GM12891 (cell line): ENCODE results near the gene SUSD5.

Experiments
- PAX5 ChIP-seq: IDR thresholded peaks from 2 replicates; pipeline ENCODE4 v1.6.1; 2011; ENCODE audit warnings: low read length, moderate library complexity, mild to moderate bottlenecking; ENCODE audit not compliant: insufficient read depth, severe bottlenecking
- POLR2A ChIP-seq: IDR thresholded peaks from 2 replicates; pipeline ENCODE4 v1.6.1; 2011; ENCODE audit warnings: low read depth, low read length, control low read depth
- POLR2AphosphoS5 ChIP-seq: IDR thresholded peaks from 2 replicates; pipeline ENCODE4 v1.6.1; 2011; ENCODE audit warnings: low read depth, low read length, control low read depth
- SPI1 ChIP-seq: IDR thresholded peaks from 2 replicates; pipeline ENCODE4 v1.6.1; 2011; ENCODE audit warnings: low read depth, low read length, control low read depth
- TAF1 ChIP-seq: IDR thresholded peaks from 2 replicates; pipeline ENCODE4 v1.6.1; 2011; ENCODE audit warnings: low read depth, low read length, control low read depth

GRCh38 chr3:33229947-33230346 lies 11.3 kb upstream of the SUSD5 start:
- TF ChIP-seq SPI1 = no peak
- TF ChIP-seq POLR2AphosphoS5 = no peak
- TF ChIP-seq PAX5 = no peak
- TF ChIP-seq POLR2A = no peak
- TF ChIP-seq TAF1 = no peak
